Duodenal mucosa (tissue), 2 donors: ENCODE results near the gene UBA52.
"Not testable (repeated sequence)": the region's sequence is repeated elsewhere in the genome, so short reads cannot be mapped to it uniquely, and the experiment has no call there.

Experiments
- H3K27ac ChIP-seq: one replicate; pipeline ENCODE4 v1.7.0; 2013; ENCODE audit warnings: low read depth, low read length
- H3K27me3 ChIP-seq, 2 donors: one replicate each; pipeline ENCODE4 v1.7.0; 2013; ENCODE audit warnings: low read length in 2 of 2, control low read depth in 1 of 2; ENCODE audit not compliant: insufficient read depth in 2 of 2, control insufficient read depth in 1 of 2
- H3K36me3 ChIP-seq, 2 donors: one replicate each; pipeline ENCODE4 v1.7.0; 2013; ENCODE audit warnings: low read length in 2 of 2, control low read depth in 1 of 2; ENCODE audit not compliant: insufficient read depth in 2 of 2, control insufficient read depth in 1 of 2
- H3K4me1 ChIP-seq, 2 donors: one replicate each; pipeline ENCODE4 v1.7.0; 2013; ENCODE audit warnings: low read length in 2 of 2, control low read depth in 1 of 2; ENCODE audit not compliant: insufficient read depth in 2 of 2, control insufficient read depth in 1 of 2
- H3K4me3 ChIP-seq, 2 donors: one replicate each; pipeline ENCODE4 v1.7.0; 2013; ENCODE audit warnings: low read length in 2 of 2, low read depth in 1 of 2
- H3K9ac ChIP-seq, 2 donors: one replicate each; pipeline ENCODE4 v1.7.0; 2013; ENCODE audit warnings: low read length in 2 of 2, low read depth in 1 of 2
- H3K9me3 ChIP-seq, 2 donors: one replicate each; pipeline ENCODE4 v1.7.0; 2013; ENCODE audit warnings: low read length in 2 of 2, control low read depth in 1 of 2; ENCODE audit not compliant: control insufficient read depth in 1 of 2

UBA52 gene

GRCh38 chr19:18591735-18592385 lies 20.2 kb downstream of the UBA52 start:
- H3K36me3 ChIP-seq: peaks cover 3 to 9% of the 10 kb centered on the region in 2 donors
- H3K9me3 ChIP-seq: no peaks in the 10 kb centered on the region
- H3K4me3 ChIP-seq: no peak overlapping the region
- H3K9ac ChIP-seq: no peak overlapping the region
- peaks cover 12 to 13% of the 10 kb centered on the region in 2 donors for H3K27me3 ChIP-seq
- H3K27ac ChIP-seq: no peak overlapping the region
- H3K4me1 ChIP-seq: peaks cover 21 to 38% of the 10 kb centered on the region in 2 donors

DNA sequence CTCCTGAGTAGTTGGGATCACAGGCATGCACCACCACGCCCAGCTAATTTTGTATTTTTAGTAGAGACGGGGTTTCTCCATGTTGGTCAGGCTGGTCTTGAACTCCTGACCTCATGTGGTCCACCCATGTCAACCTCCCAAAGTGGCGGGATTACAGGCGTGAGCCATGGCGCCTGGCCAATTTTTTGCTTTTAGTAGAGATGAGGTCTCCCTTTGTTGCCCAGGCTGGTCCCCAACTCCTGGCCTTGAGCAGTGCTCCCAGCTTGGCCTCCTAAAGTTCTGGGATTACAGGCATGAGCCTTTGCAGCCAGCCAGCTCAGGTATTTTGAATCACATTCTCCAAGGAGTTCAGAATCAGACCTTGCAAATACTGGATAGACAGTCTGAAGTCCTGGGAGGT lies 21.1 kb downstream of the UBA52 start:
- peaks cover 15 to 18% of the 10 kb centered on the region in 2 donors for H3K27me3 ChIP-seq
- H3K27ac ChIP-seq, H3K9ac ChIP-seq, H3K9me3 ChIP-seq, H3K4me3 ChIP-seq, H3K36me3 ChIP-seq: not testable (repeated sequence)
- H3K4me1 ChIP-seq: peaks cover 21 to 38% of the 10 kb centered on the region in 2 donors

DNA sequence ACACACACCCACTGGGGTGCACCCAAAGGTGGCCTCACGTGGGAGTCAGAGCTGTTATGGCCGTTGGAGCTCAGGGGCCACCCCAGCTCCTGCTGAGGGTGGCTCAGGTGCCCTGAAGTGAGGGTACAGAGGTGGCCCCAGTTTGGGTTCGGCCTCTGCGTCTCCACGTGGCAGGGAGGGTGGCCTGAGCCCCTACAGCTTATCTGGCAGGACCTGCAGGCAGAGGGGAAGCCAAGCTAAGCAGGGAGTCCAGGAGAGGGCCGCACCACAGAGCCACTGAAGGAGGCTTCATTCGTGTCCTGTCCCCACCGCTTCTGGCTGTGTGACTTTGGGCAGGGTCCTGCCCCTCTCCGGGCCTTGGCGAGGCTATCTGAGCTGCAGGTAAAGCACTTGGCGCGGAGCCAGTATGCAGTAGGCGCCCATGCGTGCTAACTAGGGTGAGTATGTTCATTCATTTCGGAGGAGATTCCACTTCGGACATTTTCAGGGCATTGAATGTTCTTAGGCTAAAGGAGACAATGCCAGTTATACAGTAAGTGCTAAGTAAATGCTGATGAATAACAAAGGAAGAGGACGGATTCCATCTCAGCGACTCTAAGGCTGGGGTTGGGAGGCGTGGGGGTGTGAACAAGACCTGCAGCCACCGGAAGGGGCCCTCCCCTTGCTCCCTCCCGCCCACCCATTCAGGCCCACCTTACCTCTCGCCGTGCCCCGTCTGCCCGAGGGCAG lies 21.9 kb downstream of the UBA52 start:
- Histone ChIP-seq H3K36me3 (peaks cover 3 to 9% of the 10 kb centered on the region in 2 donors), H3K27ac (no peak overlapping the region), H3K9ac (no peak overlapping the region), H3K27me3 (peaks cover 19 to 26% of the 10 kb centered on the region in 2 donors), H3K9me3 (no peaks in the 10 kb centered on the region), H3K4me3 (no peak overlapping the region), H3K4me1 (peaks cover 14 to 30% of the 10 kb centered on the region in 2 donors)

GRCh38 chr19:18594096-18594823 lies 22.6 kb downstream of the UBA52 start:
- Histone ChIP-seq H3K27me3 (peaks cover 25 to 30% of the 10 kb centered on the region in 2 donors), H3K9me3 (no peaks in the 10 kb centered on the region), H3K4me3 (peak overlapping the region; percentile 43 to 49), H3K27ac (no peak overlapping the region), H3K36me3 (peaks cover 3 to 9% of the 10 kb centered on the region in 2 donors), H3K9ac (no peak overlapping the region), H3K4me1 (peaks cover 14 to 28% of the 10 kb centered on the region in 2 donors)

- no peak overlapping the region for H3K27ac ChIP-seq
Measured at GRCh38 chr19:18594824-18595373, 23.2 kb downstream of the UBA52 start.

GRCh38 chr19:18595475-18595874 lies 23.8 kb downstream of the UBA52 start:
- no peak overlapping the region for H3K4me3 ChIP-seq
- no peak overlapping the region for H3K9ac ChIP-seq

More at GRCh38 chr19:18594824-18595373, 23.2 kb downstream of the UBA52 start:
- Histone ChIP-seq H3K9ac (no peak overlapping the region), H3K4me3 (peak overlapping the region; percentile 17 to 49), H3K27me3 (peaks cover 31 to 36% of the 10 kb centered on the region in 2 donors), H3K36me3 (peaks cover 3 to 9% of the 10 kb centered on the region in 2 donors), H3K9me3 (no peaks in the 10 kb centered on the region), H3K4me1 (peaks cover 9 to 21% of the 10 kb centered on the region in 2 donors)

GRCh38 chr19:18596752-18597157 lies 25.1 kb downstream of the UBA52 start:
- H3K4me1 ChIP-seq: peaks cover 8 to 11% of the 10 kb centered on the region in 2 donors
- peaks cover 35 to 39% of the 10 kb centered on the region in 2 donors for H3K27me3 ChIP-seq
- no peaks in the 10 kb centered on the region for H3K9me3 ChIP-seq
- no peak overlapping the region for H3K27ac ChIP-seq
- no peaks in the 10 kb centered on the region for H3K36me3 ChIP-seq
- H3K4me3 ChIP-seq: no peak overlapping the region
- H3K9ac ChIP-seq: no peak overlapping the region

More at GRCh38 chr19:18595475-18595874, 23.8 kb downstream of the UBA52 start:
- Histone ChIP-seq H3K27me3 (peaks cover 31 to 37% of the 10 kb centered on the region in 2 donors), H3K27ac (no peak overlapping the region), H3K4me1 (peaks cover 8 to 15% of the 10 kb centered on the region in 2 donors), H3K36me3 (peaks cover 3 to 7% of the 10 kb centered on the region in 2 donors), H3K9me3 (no peaks in the 10 kb centered on the region)

- peaks cover 41 to 45% of the 10 kb centered on the region in 2 donors for H3K27me3 ChIP-seq
- H3K9me3 ChIP-seq: no peaks in the 10 kb centered on the region
- no peaks in the 10 kb centered on the region for H3K36me3 ChIP-seq
Measured at GRCh38 chr19:18597809-18598660, 26.4 kb downstream of the UBA52 start.

GRCh38 chr19:18599485-18599884 lies 27.8 kb downstream of the UBA52 start:
- no peak overlapping the region for H3K27ac ChIP-seq
- peaks cover 7 to 10% of the 10 kb centered on the region in 2 donors for H3K4me1 ChIP-seq
- no peak overlapping the region for H3K9ac ChIP-seq
- H3K4me3 ChIP-seq: no peak overlapping the region
- no peaks in the 10 kb centered on the region for H3K9me3 ChIP-seq
- H3K27me3 ChIP-seq: peaks cover 53 to 57% of the 10 kb centered on the region in 2 donors
- H3K36me3 ChIP-seq: no peaks in the 10 kb centered on the region

More at GRCh38 chr19:18597809-18598660, 26.4 kb downstream of the UBA52 start:
- H3K4me1 ChIP-seq: peaks cover 8 to 11% of the 10 kb centered on the region in 2 donors
- no peak overlapping the region for H3K4me3 ChIP-seq
- no peak overlapping the region for H3K9ac ChIP-seq
- H3K27ac ChIP-seq: no peak overlapping the region
